Measurements from ENCODE around the gene EHD2. TPM values are rescaled to one million over a fixed set of nuclear protein-coding genes. Genes with fewer than 3 reads are reported as not detected.

EHD2 gene
- total RNA-seq, 1 experiment from 2014 or later: 0.11 TPM

- peaks cover 8% of the 10 kb centered on the region for H3K4me1 ChIP-seq (ENCODE audit: insufficient read depth, low read length)
- peaks cover 8% of the 10 kb centered on the region for H3K36me3 ChIP-seq (ENCODE audit: low read depth, low read length)
- H3K79me2 ChIP-seq (ENCODE audit: low read length): peaks cover 25% of the 10 kb centered on the region
- no peak for DNase-seq
- TSS peak; percentile 79 for BruUV-seq (replicated peaks)
- peak overlapping the region; percentile 97 for H3K4me3 ChIP-seq (ENCODE audit: low read length)
- no peaks in the 10 kb centered on the region for H3K9me3 ChIP-seq (ENCODE audit: low read length)
- H3K27ac ChIP-seq (ENCODE audit: low read length): peak overlapping the region; percentile 88; the same call in 1 of the 2 replicates
- CTCF ChIA-PET: no interaction called here
- no peak for TF ChIP-seq EZH2 (IDR thresholded peaks at IDR 0.05; ENCODE audit: low read length, unreplicated experiment)
- no peak for TF ChIP-seq EZH2phosphoT487 (IDR thresholded peaks at IDR 0.05; ENCODE audit: borderline replicate concordance, low read length)
- TF ChIP-seq CTCF (conservative IDR thresholded peaks at IDR 0.05; ENCODE audit: low read depth, low read length): no peak
- peak overlapping the region; percentile 97 for H3K4me2 ChIP-seq (ENCODE audit: low read length)
- H2AFZ ChIP-seq (ENCODE audit: low read length): peak overlapping the region; percentile 98; the same call in 1 of the 2 replicates
- H3K9me2 ChIP-seq (replicated peaks; ENCODE audit: low read length): no peaks in the 10 kb centered on the region
- intact Hi-C loops (cut with micrococcal nuclease): no loop called here
- no peaks in the 10 kb centered on the region for H4K20me1 ChIP-seq (ENCODE audit: low read length)
- peak overlapping the region; percentile 97 for H3K9ac ChIP-seq (ENCODE audit: low read length)
- H3K27me3 ChIP-seq (ENCODE audit: low read length): no peaks in the 10 kb centered on the region
- POLR2A ChIA-PET (ENCODE audit: unreplicated experiment): no interaction called here
- ATAC-seq: peak; percentile 24; the same call in 1 of the 2 replicates
- H3F3A ChIP-seq (ENCODE audit: low read length, unreplicated experiment): no peaks in the 10 kb centered on the region
These were observed 65.7 kb downstream of the EHD2 start for GRCh38 chr19:47778954-47779351.

DNA sequence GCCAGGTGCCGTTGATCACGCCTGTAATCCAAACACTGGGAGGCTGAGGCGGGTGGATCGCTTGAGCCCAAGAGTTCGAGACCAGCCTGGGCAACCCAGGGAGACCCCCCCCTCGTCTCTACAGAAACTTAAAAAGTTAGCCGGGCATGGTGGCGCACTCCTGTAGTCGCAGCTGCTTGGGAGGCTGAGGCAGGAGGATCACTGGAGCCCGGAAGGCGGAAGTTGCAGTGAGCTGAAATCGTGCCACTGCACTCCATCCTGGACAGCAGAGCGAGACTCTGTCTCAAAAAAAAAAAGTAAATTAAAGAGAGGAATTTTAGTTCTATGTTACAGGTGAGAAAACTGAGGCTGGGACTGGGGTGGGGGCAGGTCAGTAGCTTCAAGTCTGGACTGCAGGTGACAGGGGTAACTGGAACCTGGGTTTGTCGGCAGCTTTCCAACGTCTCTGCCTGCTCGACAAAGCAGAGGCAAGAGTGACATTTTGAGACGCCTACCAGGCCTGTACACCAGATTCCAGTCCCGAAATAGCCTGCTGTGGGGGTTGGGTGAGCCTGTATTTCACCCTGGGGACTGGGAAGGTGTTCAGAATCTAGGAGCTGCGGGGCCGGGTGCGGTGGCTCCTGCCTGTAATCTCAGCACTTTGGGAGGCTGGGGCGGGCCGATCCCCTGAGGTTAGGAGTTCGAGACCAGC is 66.4 kb downstream of the EHD2 start:
- H3K9ac ChIP-seq (ENCODE audit: low read length): peak overlapping the region; percentile 97

More for the DNA sequence above, 66.4 kb downstream of the EHD2 start:
- ATAC-seq (no peak), DNase-seq (no peak)
- peaks cover 8% of the 10 kb centered on the region for H3K36me3 ChIP-seq (ENCODE audit: low read depth, low read length)
- H3K4me3 ChIP-seq (ENCODE audit: low read length): peak overlapping the region; percentile 97
- H2AFZ ChIP-seq (ENCODE audit: low read length): no peak overlapping the region
- intact Hi-C loops (cut with micrococcal nuclease): no loop called here
- H3K4me2 ChIP-seq (ENCODE audit: low read length): peak overlapping the region; percentile 97
- H3K9me2 ChIP-seq (replicated peaks; ENCODE audit: low read length): no peaks in the 10 kb centered on the region
- peaks cover 8% of the 10 kb centered on the region for H3K4me1 ChIP-seq (ENCODE audit: insufficient read depth, low read length)
- TF ChIP-seq CTCF (conservative IDR thresholded peaks at IDR 0.05; ENCODE audit: low read depth, low read length) (no peak), EZH2phosphoT487 (IDR thresholded peaks at IDR 0.05; ENCODE audit: borderline replicate concordance, low read length) (no peak), EZH2 (IDR thresholded peaks at IDR 0.05; ENCODE audit: low read length, unreplicated experiment) (no peak)
- H3F3A ChIP-seq (ENCODE audit: low read length, unreplicated experiment): no peaks in the 10 kb centered on the region
- H3K27me3 ChIP-seq (ENCODE audit: low read length): no peaks in the 10 kb centered on the region
- no TSS peak for BruUV-seq (replicated peaks)
- POLR2A ChIA-PET (ENCODE audit: unreplicated experiment): no interaction called here
- peaks cover 25% of the 10 kb centered on the region for H3K79me2 ChIP-seq (ENCODE audit: low read length)
- CTCF ChIA-PET: no interaction called here
- H3K27ac ChIP-seq (ENCODE audit: low read length): no peak overlapping the region
- H3K9me3 ChIP-seq (ENCODE audit: low read length): no peaks in the 10 kb centered on the region
- no peaks in the 10 kb centered on the region for H4K20me1 ChIP-seq (ENCODE audit: low read length)
